Retinal pigment epithelial cell (primary cell): ENCODE measurements around the gene BORCS5.

Source experiments
- DNase-seq: peaks from one replicate; pipeline ENCODE4 v3.0.0-alpha.2; 2010; ENCODE audit warnings: low read depth
- H3K4me3 ChIP-seq: 2 replicates; pipeline ENCODE4 v1.5.1; 2011; ENCODE audit warnings: mild to moderate bottlenecking, low read length, control low read depth, moderate library complexity
- CTCF ChIP-seq: conservative IDR thresholded peaks from 2 replicates; pipeline ENCODE4 v1.5.1; 2011; ENCODE audit warnings: low read depth, low read length, control low read depth, inconsistent platforms

Gene BORCS5

DNA sequence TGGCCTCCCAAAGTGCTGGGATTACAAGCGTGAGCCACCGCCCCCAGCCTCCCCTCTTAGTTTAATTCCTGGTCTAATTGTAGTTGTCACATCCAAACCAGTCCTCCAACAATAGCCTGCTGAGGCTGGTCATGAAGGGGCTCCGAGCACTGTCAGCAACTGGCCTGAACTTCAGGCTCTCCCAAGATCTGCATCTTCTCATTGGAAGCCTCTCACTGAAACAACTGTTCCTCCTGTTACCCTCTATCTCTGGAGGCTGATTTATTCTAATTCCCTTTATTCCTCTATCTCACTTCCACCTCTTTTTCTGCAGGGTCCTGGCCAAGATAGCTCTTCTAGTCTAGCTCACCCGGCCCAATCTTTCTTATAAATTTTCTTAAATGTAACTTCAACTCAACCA is 116.3 kb downstream of the BORCS5 start:
- no peak overlapping the region for H3K4me3 ChIP-seq
- no peak for DNase-seq
- TF ChIP-seq CTCF, result no peak

GRCh38 chr12:12474471-12474928 is 117.6 kb downstream of the BORCS5 start:
- no peak overlapping the region for H3K4me3 ChIP-seq
- TF ChIP-seq CTCF, result no peak
- DNase-seq, result no peak

GRCh38 chr12:12474931-12475795 is 118.3 kb downstream of the BORCS5 start:
- TF ChIP-seq CTCF, result no peak
- DNase-seq, result no peak
- H3K4me3 ChIP-seq, result no peak overlapping the region

- DNase-seq, result no peak
- no peak overlapping the region for H3K4me3 ChIP-seq
- TF ChIP-seq CTCF, result no peak
These were observed 120.1 kb downstream of the BORCS5 start for GRCh38 chr12:12476857-12477531.

GRCh38 chr12:12477532-12477890 is 120.6 kb downstream of the BORCS5 start:
- no peak for TF ChIP-seq CTCF
- no peak overlapping the region for H3K4me3 ChIP-seq
- no peak for DNase-seq

DNA sequence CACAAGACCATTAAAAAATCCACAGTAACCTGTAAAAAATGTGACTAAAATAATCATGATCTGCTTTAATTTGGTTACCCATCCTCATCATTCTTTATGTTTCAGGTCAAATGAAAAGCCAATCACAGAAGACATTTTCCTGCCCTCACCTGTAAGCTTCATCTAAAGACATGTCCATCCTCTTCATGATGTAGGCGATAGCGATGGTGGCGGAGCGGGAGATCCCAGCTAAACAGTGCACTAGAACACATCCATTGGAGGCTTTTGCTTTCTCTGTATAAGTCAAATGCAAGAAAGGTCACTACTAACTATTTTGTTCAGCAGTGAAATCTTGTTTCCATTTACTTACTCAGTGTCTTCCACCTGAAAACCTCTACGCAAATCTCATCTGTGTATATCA is 123.2 kb downstream of the BORCS5 start:
- no peak for TF ChIP-seq CTCF
- no peak for DNase-seq
- no peak overlapping the region for H3K4me3 ChIP-seq

DNA sequence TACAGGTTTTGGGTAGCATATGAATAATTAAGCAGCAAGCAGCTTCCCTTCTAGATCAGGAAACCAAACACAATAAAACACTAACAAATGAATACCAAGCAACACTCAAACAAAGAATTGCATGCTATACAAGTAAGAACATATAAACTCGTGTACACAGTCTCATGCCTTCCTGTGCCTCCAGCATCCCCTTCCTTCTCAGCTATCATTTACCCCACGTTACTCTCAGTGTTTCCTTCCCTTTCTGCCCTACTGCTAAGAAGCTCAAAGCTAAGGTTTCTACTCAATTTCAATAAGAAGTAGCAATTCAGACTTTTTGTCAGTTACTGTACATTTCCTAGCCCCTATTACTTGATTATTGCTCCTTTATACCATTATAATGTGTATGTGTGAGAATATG is 124.8 kb downstream of the BORCS5 start:
- no peak for TF ChIP-seq CTCF
- no peak for DNase-seq
- no peak overlapping the region for H3K4me3 ChIP-seq
